AG08396 (cell line): ENCODE results near the gene ZC2HC1B.
A peak's percentile ranks its signal among the peaks of the same experiment; 100 is the strongest.

ENCODE experiments used
- DNase-seq: peaks from one replicate; pipeline ENCODE4 v3.0.0; 2012; ENCODE audit warnings: low spot score, mixed read lengths

Gene ZC2HC1B

GRCh38 chr6:143961886-143962878 is 97.9 kb downstream of the ZC2HC1B start:
- peak; percentile 21 for DNase-seq

- DNase-seq = no peak
Measured at GRCh38 chr6:143963158-143963919, 99.1 kb downstream of the ZC2HC1B start.

DNA sequence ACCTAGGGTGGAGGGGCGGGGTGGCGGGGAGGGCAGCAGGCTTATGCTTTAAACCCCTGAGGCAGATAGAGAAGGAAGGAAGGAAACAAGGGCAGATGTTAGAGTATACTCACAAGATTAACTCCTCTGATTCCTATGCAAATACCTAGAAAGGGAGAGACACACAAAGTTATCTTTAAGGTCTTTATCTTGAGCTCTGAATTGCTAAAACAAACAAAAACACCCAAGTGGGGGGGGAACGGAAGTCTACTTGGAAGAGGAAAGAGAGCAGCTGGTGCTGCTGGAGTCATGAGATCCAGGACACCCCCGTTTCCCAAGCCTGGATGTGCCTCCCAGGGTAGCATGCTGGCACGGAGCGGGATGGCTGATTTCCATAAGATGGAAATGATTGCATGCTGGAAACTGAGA is 100.4 kb downstream of the ZC2HC1B start:
- no peak for DNase-seq

DNA sequence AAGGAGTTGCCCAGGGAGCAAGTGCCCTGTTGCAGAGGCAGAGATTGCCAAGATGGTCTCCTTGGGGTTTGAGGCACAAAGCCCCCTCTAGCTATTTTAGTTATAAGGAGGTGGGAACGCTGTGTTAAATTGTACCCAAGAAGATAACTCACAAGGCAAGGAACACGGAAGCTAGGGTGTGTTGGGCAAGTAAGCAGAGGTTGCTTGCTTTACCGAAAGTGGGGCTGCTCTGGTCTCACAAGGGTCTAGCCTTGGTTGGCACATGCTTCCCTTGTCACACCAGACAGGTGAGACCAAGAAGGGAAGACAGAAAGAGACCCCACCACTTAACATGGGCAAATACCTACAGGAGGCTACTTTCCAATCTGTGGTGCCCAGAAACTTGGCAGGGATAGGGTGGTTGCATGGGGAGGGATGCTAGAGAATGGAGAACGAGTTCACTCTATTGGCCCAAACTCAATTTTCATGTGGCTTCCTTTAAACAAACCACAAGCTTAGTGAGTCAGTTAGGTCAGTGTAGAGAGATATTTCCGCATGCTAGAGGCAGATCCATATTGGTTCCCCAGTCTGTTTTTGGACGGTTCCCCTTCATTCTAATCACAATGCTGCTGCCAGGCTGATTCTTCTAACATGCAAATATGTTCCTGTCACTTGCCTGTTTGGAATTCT is 101.4 kb downstream of the ZC2HC1B start:
- DNase-seq = peak; percentile 8

DNA sequence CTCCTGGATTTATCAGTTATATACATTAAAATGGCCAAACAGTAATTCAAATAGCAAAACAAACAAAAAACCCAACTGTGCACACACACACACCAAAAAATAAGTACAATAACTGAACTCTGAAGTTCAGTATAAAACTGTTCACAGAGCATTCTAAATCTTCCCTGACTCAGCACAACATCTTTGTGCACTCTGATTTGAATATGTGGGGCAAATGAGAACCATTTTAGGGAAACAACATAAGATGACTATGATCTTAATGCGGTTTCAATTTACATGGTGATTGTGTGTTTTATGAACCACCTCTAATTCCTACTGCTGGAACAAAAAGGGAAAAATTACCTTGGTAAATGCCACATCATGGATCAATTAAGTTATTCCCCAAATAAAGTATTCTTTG is 102.0 kb downstream of the ZC2HC1B start:
- DNase-seq = no peak

- DNase-seq = no peak
Measured at GRCh38 chr6:143967706-143968376, 103.6 kb downstream of the ZC2HC1B start.

- no peak for DNase-seq
Measured at GRCh38 chr6:143969077-143969476, 104.8 kb downstream of the ZC2HC1B start.

DNA sequence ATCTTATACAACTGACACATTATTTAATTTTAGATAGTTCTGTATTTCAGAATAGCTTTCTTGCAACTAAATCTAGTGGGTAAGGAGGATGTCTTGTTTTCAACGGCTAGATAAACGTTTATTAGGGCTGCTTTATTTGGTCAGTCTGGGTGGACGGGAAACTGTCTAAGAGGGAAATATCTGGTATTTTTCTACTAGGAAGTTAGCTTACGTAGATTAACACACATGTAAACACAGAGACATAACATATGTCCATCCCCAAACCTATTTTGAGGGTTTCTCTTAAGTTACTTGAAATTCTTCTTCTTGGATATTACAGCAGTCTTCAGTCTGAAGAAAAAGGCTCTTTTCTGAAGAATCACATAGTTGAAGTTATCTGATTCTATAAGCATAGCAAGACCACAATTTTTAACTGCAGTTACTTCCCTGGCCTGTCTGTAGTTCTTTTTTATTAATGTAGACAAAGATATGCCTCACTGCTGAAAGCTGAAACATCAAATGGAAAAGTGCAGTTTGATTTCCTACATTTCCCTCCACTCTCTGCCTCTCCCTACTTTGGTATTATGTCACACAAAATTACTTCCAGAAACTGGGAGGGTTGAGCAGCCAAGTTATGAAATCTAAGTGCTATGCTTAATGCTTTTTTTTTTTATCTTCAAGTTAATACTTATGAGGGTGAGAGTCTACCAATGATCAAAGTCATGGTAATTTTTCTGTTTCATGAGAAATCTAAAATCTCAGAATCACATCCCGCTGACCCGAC is 106.4 kb downstream of the ZC2HC1B start:
- DNase-seq = no peak

GRCh38 chr6:143971482-143972205 is 107.4 kb downstream of the ZC2HC1B start:
- no peak for DNase-seq

- no peak for DNase-seq
Measured at GRCh38 chr6:143973097-143973966, 109.1 kb downstream of the ZC2HC1B start.

DNA sequence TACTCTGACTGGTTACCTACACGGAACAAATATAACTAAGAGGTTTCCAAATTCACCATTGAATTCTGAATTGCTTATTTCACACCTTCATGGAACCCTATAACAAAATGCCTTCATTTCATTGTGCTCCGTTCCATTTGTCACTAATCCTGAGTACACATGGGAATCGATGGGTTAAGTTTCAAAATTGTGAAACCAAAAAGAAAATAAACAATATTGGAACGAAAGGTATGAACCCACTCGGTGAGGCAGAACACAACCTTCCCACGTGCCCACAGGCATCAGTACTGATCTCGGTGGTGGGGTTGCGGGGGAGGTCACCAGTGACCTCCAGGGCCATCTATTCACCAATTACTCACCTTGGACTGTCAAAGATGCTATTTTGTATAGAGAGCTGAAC is 109.8 kb downstream of the ZC2HC1B start:
- DNase-seq = no peak

DNA sequence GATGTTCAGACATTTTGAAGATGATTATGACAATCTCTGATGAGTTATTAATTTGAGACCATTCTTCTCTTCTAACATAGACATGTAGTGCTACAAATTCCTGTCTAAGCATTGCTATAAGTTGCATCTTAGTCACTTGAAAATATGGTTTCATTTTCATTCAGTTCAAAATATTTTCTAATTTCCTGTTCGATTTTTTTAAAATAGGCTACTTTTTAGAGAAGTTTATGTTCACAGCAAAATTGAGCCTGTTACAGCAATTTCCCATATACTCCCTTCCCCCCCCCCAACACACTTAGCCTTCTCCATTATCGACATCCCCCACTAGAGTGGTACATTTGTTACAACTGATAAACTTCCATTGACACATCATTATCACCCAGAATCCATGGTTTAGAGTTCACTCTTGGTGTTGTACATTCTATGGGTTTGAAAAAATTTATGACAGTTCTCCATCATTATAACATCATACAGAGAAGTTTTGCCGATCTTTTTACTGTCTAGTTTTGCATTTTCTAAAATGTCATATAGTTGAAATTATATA is 112.6 kb downstream of the ZC2HC1B start:
- DNase-seq = no peak

DNA sequence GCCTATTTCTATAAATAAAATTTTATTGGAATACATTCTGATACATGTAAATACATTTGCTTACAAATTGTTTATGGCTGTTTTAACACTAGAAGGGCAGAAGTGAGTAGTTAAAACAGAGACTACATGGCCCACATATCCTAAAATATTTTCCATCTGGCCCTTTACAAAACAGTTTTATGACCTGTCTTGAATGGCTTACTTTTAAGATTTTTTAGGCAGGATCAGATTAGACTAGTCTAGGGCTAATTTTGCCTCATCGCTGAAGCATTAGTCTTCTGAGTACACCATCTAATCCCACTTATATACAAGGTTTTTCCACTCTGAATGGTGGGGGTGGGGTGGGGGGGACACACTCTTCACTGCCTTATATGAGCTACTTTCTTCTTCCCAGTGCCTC is 116.6 kb downstream of the ZC2HC1B start:
- no peak for DNase-seq

DNA sequence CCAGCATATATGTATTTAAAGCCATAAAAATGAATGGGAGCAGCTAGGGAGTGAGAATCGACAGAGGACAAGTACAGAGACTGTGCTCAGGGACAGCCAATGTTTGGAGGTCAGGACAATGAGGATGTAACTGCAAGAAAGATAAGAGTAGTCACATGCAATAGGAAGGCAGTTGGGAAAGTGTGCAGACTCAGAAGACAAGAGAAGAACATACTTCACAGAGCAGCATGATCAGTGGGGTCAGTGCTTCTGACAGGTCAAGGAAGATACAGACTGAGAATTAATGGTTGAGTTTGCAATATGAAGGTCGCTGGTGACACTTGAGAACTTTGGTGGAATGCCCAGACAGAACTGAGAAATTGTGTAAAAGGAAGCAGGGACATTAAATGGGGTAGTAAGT is 118.7 kb downstream of the ZC2HC1B start:
- DNase-seq = no peak

- no peak for DNase-seq
Measured at GRCh38 chr6:143984666-143985065, 120.4 kb downstream of the ZC2HC1B start.

DNA sequence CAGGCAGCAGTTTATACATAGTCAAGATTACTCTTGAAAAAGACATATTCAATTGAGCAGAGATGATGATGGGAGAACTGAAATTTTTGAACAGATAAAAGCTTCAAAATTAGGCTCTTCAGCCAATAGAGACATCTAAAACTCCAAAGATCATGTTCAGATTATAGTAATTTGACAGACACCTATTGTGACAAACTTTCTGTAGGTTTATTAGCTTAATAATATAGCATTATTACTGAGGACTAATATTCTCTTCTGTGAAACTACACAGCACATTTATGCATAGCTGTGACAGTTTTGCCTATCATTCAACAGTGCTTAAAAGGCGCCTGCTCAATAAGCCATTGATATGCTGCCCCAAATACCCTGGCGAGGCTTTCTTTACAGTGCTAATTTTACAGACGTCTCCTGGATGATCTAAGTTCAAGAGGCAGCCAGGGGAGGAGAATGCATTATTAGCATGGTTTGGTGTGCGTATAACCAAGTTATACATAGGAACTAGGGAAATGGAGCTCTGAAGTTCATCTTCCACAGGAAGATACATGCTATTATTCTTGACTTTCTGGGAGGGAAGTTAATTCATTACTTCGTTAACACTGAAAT is 122.3 kb downstream of the ZC2HC1B start:
- no peak for DNase-seq
